ENCODE results near the gene CAMTA1.

- TF ChIP-seq GLIS3 (CRISPR knock-in tag; IDR thresholded peaks at IDR 0.05) (no peak), RARB (CRISPR knock-in tag; IDR thresholded peaks at IDR 0.05) (no peak), PATZ1 (CRISPR knock-in tag; IDR thresholded peaks at IDR 0.05; ENCODE audit: borderline replicate concordance) (no peak), ZNF565 (CRISPR knock-in tag; conservative IDR thresholded peaks at IDR 0.05; ENCODE audit: low read depth) (no peak), ZNF70 (CRISPR knock-in tag; IDR thresholded peaks at IDR 0.05) (no peak), ARNTL (CRISPR knock-in tag; IDR thresholded peaks at IDR 0.05; ENCODE audit: borderline replicate concordance, low read depth) (no peak), ZFP3 (CRISPR knock-in tag; IDR thresholded peaks at IDR 0.05) (no peak), ESRRG (CRISPR knock-in tag; IDR thresholded peaks at IDR 0.05) (no peak), ISL1 (CRISPR knock-in tag; IDR thresholded peaks at IDR 0.05) (no peak)
- TF ChIP-seq, protein P1, sequence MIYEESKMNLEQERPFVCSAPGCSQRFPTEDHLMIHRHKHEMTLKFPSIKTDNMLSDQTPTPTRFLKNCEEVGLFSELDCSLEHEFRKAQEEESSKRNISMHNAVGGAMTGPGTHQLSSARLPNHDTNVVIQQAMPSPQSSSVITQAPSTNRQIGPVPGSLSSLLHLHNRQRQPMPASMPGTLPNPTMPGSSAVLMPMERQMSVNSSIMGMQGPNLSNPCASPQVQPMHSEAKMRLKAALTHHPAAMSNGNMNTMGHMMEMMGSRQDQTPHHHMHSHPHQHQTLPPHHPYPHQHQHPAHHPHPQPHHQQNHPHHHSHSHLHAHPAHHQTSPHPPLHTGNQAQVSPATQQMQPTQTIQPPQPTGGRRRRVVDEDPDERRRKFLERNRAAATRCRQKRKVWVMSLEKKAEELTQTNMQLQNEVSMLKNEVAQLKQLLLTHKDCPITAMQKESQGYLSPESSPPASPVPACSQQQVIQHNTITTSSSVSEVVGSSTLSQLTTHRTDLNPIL (CRISPR knock-in tag; IDR thresholded peaks at IDR 0.05; ENCODE audit: low read depth) = no peak
- TF ChIP-seq, protein P2, sequence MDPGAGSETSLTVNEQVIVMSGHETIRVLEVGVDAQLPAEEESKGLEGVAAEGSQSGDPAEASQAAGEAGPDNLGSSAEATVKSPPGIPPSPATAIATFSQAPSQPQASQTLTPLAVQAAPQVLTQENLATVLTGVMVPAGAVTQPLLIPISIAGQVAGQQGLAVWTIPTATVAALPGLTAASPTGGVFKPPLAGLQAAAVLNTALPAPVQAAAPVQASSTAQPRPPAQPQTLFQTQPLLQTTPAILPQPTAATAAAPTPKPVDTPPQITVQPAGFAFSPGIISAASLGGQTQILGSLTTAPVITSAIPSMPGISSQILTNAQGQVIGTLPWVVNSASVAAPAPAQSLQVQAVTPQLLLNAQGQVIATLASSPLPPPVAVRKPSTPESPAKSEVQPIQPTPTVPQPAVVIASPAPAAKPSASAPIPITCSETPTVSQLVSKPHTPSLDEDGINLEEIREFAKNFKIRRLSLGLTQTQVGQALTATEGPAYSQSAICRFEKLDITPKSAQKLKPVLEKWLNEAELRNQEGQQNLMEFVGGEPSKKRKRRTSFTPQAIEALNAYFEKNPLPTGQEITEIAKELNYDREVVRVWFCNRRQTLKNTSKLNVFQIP (CRISPR knock-in tag; IDR thresholded peaks at IDR 0.05; ENCODE audit: borderline replicate concordance, low read depth) = no peak
Measured at GRCh38 chr1:6976044-6976375, 190.8 kb downstream of the CAMTA1 start.
